Skin epidermis (tissue), 12 donors: ENCODE results near the gene TPTE.
"Not testable (repeated sequence)": the region's sequence is repeated elsewhere in the genome, so short reads cannot be mapped to it uniquely, and the experiment has no call there.

Experiments
- H3K27ac ChIP-seq, 21 experiments: fragments of 200-600 bp; sonication (generic) in 11 of 21; one replicate each; pipeline ENCODE4 v1.5.0; 2020; ENCODE audit warnings: mild to moderate bottlenecking in 3 of 21, inconsistent platforms in 2 of 21, moderate library complexity in 2 of 21
- H3K4me3 ChIP-seq, 7 experiments: fragments of 200-600 bp; sonication (generic) in 2 of 7; one replicate each; pipeline ENCODE4 v1.5.0; 2020; ENCODE audit warnings: inconsistent platforms in 2 of 7, mild to moderate bottlenecking in 2 of 7, moderate library complexity in 1 of 7

TPTE gene

DNA sequence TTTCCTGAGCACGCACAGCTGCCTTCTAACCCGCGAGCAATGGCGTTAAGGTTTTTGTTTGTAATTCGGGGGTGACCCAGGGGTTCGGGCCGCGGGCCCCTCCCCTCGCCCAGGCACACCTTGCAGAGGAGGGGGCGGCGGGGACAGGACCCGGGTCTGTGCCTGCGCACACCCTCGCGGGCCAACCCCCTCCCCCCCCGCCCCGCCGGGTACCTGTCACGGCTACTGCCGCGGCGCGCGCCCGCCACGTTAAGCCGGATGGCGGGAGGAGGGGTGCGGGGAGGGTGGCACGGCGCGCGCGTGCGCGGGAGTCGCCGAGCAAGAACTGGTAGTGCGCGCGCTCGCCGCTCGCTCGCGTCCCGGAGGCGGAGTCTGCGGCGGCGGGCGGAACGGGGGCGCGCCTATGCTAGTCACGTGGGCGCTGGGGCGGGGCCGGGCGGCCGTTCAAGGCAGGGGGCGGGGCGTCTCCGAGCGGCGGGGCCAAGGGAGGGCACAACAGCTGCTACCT lies at the start of gene TPTE:
TSS of gene TPTE (plus strand) at position 493 of the 508 bp plus-strand sequence. CDS start 17,141 bp downstream, outside the sequence.
- H3K4me3 ChIP-seq = no peak within 1 kb of the TSS
- H3K27ac ChIP-seq = no peak within 1 kb of the TSS

DNA sequence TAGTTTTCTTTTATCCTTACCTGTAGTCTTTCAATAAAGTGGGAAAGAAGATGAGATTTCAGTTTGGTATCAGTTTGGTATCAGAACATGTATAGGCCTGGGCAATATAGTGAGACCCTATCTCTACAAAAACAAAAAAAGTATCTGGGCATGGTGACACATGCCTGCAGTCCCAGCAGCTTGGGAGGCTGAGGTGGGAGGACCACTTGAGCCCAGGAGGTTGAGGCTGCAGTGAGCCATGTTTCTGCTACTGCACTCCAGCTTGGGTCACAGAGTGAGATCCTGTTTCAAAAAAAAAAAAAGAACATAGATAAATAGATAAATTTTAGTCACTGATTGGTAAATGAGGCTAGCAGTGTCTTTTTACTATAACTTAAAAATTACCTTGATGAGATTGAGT lies 49.4 kb upstream of the TPTE start:
- H3K4me3 ChIP-seq, H3K27ac ChIP-seq: not testable (repeated sequence)

GRCh38 chr21:10477794-10478193 lies 43.6 kb upstream of the TPTE start:
- not testable (repeated sequence) for H3K4me3 ChIP-seq

GRCh38 chr21:10479875-10480274 lies 41.5 kb upstream of the TPTE start:
- not testable (repeated sequence) for H3K4me3 ChIP-seq, H3K27ac ChIP-seq

More at GRCh38 chr21:10477794-10478193, 43.6 kb upstream of the TPTE start:
- not testable (repeated sequence) for H3K27ac ChIP-seq

DNA sequence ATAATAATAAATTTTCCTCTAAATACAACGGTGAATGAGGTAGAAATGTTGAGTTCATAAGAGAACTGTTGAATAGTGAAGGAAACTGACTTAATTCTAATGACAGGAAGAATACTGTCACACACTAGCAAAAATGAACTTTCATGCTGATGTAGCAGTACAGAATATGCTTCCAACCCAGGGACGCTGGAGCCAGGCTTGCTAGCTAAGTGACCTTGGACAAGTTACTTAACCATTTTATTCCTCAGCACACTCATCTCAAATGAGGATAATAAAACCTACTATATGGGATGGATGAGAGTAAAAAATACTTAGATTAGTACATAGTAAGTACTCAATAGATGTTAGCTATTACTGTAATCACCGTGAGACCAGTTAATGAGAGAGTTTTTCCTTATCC lies 36.5 kb upstream of the TPTE start:
- H3K4me3 ChIP-seq = not testable (repeated sequence)

GRCh38 chr21:10490453-10490852 lies 30.9 kb upstream of the TPTE start:
- H3K4me3 ChIP-seq, H3K27ac ChIP-seq: not testable (repeated sequence)

More for the DNA sequence above, 36.5 kb upstream of the TPTE start:
- H3K27ac ChIP-seq = not testable (repeated sequence)

DNA sequence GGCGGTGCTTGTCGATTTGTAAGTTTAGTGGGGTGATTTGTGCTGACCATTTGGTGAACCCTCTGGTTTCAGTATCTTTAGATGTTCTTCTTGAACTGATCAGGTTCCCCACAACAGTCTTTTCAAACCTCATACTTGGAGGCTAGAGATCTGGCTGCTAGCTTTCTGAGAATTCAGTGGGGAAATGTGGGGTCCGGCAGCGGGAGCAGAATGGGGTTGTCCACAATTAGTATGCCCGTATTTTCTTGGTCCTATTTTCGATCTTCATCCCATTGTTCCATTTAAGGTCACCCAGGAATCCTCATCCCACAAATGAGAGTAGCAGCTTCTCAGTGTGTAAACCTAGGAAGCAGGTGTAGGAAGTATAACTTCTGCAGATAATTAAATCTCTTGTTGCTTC lies 10.3 kb upstream of the TPTE start:
- Histone ChIP-seq H3K4me3 (no peak overlapping the region), H3K27ac (no peak overlapping the region)

DNA sequence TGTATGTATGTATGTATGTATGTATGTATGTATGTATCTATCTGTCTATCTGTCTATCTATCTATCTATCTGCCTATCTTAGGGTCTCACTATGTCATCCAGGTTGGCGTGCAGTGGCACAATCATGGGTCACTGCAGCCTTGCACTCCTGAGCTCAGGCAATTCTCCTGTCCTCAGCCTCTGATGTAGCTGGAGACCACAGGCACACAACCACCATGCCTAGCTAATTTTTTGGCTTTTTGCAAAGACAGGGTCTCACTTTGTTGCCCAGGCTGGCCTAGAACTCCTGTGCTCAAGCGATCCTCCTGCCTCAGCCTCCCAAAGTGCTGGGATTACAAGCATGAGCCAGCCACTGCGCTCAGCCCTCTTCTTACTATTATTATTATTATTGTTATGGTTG lies 4.5 kb upstream of the TPTE start:
- not testable (repeated sequence) for H3K27ac ChIP-seq, H3K4me3 ChIP-seq

DNA sequence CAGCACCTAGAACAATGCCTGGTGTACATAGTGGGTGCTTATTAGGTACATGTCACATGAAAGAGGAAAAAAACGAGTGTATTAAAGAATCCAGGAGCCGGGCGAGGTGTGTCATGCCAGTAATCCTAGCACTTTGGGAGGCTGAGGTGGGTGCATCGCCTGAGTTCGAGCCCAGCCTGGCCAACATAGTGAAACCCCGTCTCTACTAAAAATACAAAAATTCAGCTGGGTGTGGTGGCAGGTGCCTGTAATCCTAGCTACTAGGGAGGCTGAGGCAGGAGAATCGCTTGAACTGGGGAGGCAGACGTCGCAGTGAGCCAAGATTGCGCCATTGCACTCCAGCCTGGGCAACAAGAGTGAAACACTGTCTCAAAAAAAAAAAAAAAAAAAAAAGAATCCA lies 3.5 kb upstream of the TPTE start:
- not testable (repeated sequence) for H3K27ac ChIP-seq, H3K4me3 ChIP-seq

- not testable (repeated sequence) for H3K4me3 ChIP-seq, H3K27ac ChIP-seq
Measured at GRCh38 chr21:10521835-10522500, 585 bp downstream of the TPTE start.

GRCh38 chr21:10539956-10540355 lies 18.6 kb downstream of the TPTE start:
- H3K27ac ChIP-seq = no peak overlapping the region
- no peak overlapping the region for H3K4me3 ChIP-seq

DNA sequence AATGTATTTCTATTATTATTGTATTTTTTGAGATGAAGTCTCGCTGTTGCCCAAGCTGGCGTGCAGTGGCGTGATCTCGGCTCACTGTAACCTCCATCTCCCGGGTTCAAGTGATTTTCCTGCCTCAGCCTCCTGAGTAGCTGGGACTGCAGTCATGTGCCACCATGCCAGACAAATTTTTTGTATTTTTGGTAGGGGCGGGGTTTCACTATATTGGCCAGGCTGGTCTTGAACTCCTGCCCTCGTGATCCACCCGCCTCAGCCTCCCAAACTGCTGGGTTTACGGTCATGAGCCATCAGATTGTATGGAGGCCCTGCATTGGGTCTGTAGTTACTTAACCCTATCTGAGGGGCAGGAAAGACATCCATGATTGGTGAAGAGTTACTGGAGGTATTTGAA lies 23.0 kb downstream of the TPTE start:
- not testable (repeated sequence) for H3K27ac ChIP-seq

GRCh38 chr21:10547868-10548267 lies 26.5 kb downstream of the TPTE start:
- H3K4me3 ChIP-seq, H3K27ac ChIP-seq: not testable (repeated sequence)

More for the DNA sequence above, 23.0 kb downstream of the TPTE start:
- H3K4me3 ChIP-seq = not testable (repeated sequence)

DNA sequence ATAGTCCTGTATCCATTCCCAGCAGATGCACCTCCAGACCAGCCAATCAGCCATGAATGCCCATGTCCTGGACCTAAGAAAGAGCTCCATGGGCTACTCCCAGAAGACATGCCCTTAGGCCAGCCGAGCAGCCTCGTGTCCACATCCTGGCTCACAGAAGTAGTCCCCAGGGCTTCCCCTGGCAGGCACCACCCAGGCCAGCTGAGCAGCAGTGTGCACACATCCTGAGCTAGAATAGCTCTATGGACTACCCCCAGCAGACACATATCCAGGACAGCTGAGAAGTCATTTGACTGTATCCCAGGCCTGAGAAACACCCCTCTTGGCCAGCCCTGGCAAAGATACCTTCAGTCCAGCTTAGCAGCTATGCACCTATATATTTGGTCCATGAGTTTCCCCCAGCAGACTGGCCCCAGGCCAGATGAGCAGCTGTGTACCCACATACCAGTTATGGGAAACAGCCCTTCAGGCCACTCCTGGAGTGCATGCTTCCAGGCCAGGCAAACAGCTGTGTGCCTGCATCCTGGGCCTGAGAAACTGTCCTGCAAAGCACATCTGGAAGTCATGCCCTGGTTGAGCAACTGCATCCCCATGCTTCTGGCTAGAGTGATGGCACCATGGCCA lies 27.1 kb downstream of the TPTE start:
- not testable (repeated sequence) for H3K4me3 ChIP-seq, H3K27ac ChIP-seq

- not testable (repeated sequence) for H3K4me3 ChIP-seq, H3K27ac ChIP-seq
Measured at GRCh38 chr21:10570803-10571202, 49.4 kb downstream of the TPTE start.

- not testable (repeated sequence) for H3K27ac ChIP-seq, H3K4me3 ChIP-seq
Measured at GRCh38 chr21:10574531-10575310, 53.3 kb downstream of the TPTE start.

DNA sequence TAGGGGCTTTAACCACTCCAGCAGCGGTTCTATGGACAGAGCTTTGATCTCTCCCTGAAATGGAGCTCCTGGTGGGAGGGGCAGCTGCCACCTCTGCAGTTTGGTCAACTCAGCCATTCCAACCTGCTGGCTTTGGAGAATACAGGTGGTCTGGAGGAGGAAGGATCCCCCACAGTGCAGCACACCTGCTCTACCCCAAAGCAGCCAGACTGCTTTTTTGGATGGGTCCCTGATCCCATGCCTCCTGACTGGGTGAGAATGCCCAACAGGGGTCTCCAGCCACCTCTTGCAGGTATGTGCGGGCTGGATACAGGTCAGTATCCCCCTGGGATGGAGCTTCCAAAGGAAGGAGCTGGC lies 53.9 kb downstream of the TPTE start:
- Histone ChIP-seq H3K27ac (no peak overlapping the region), H3K4me3 (no peak overlapping the region)

DNA sequence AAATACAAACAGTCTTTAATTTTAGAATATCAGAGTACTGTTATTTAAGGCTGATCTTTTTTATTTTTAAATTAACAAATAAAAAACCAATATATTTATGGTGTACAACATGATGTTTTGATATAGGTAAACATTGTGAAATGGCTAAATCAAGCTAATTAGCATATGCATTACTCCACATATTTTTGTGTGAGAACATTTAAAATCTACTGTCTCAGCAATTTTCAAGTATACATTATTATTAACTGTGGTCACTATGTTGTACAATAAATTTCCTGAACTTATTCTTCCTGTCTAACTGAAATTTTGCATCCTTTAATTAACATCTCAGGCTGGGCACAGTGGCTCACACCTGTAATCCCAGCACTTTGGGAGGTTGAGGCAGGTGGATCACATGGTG lies 57.5 kb downstream of the TPTE start:
- not testable (repeated sequence) for H3K4me3 ChIP-seq, H3K27ac ChIP-seq

DNA sequence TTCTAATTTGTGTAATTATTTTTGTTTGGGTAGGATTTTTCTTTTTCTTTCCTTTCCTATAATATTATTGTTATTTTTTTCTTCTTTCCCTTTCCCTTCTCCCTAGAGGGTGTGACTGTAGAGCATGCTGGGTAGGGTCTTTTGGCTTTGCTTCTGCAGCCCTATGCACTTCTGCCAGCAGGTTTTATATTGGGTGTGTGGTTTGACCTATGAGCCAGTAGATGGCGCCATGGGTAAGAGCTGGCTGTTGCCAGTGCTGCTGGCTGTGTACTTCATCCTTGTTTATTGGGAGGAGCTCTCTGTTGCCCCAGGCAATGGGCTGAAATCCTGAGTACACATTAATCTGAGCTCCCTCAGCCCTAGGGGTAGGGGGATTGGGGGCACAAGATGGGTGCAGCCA lies 67.7 kb downstream of the TPTE start:
- not testable (repeated sequence) for H3K4me3 ChIP-seq

GRCh38 chr21:10607074-10607473 lies 85.7 kb downstream of the TPTE start:
- not testable (repeated sequence) for H3K27ac ChIP-seq

More for the DNA sequence above, 67.7 kb downstream of the TPTE start:
- not testable (repeated sequence) for H3K27ac ChIP-seq

DNA sequence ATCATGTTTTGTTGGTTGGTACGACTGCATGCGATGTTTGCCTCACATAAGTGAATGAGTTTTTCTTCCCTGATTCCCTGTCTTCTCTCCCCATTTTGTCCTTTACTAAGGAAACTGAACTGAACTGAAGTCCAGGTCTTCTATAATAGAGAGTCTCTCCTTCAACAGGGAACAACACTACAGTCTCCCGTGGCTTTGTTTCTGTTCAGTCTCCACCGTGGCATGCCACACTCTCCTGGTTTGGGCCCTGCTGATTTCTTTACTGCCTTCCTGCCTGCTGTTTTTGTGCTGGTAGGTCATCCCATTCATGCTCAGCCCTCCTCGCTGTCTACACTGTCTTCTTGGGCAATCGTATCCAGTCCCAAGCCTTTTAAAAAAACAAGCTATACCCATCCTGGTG lies 92.9 kb downstream of the TPTE start:
- H3K27ac ChIP-seq, H3K4me3 ChIP-seq: not testable (repeated sequence)

More at GRCh38 chr21:10607074-10607473, 85.7 kb downstream of the TPTE start:
- H3K4me3 ChIP-seq = not testable (repeated sequence)
